ENCODE results near the gene HNRNPLL. TPM values are rescaled to one million over a fixed set of nuclear protein-coding genes. Genes with fewer than 3 reads are reported as not detected.

HNRNPLL gene
- total and polyA plus RNA-seq, 2 of the 13 experiments (the other 11 are each of a cell fraction or from before 2014, with no cell fraction given) = 49.4 to 103 TPM

- TF ChIP-seq ZBTB37 (CRISPR knock-in tag; IDR thresholded peaks at IDR 0.05) = peak; percentile 76; the same call in 1 of the 2 replicates
- TF ChIP-seq HOXA3 (CRISPR knock-in tag; IDR thresholded peaks at IDR 0.05) = 0 out of 2 replicates have a peak, but pooled peaks have one; percentile 7
- peak; percentile 77 for TF ChIP-seq ZFP91 (CRISPR knock-in tag; IDR thresholded peaks at IDR 0.05; ENCODE audit: borderline replicate concordance)
- peak; percentile 87 for TF ChIP-seq IRF2 (CRISPR knock-in tag; IDR thresholded peaks at IDR 0.05)
- peak; percentile 77 for TF ChIP-seq POGZ (CRISPR knock-in tag; IDR thresholded peaks at IDR 0.05)
- TF ChIP-seq ZNF512B (CRISPR knock-in tag; IDR thresholded peaks at IDR 0.05; ENCODE audit: borderline replicate concordance) = peak; percentile 73; the same call in 1 of the 2 replicates
- TF ChIP-seq STAT6 (CRISPR knock-in tag; IDR thresholded peaks at IDR 0.05; ENCODE audit: borderline replicate concordance) = 0 out of 2 replicates have a peak, but pooled peaks have one; percentile 7
- peak; percentile 79 for TF ChIP-seq ZNF24 (IDR thresholded peaks at IDR 0.05)
- TF ChIP-seq ZNF501 (CRISPR knock-in tag; IDR thresholded peaks at IDR 0.05) = peak; percentile 98
- peak; percentile 99; the same call in 1 of the 2 replicates for TF ChIP-seq CHD4 (IDR thresholded peaks at IDR 0.05; ENCODE audit: borderline replicate concordance, low read length)
- peak; percentile 46; the same call in 1 of the 2 replicates for TF ChIP-seq PHF21A (CRISPR knock-in tag; IDR thresholded peaks at IDR 0.05)
- TF ChIP-seq TSC22D2 (CRISPR knock-in tag; IDR thresholded peaks at IDR 0.05; ENCODE audit: borderline replicate concordance) = peak; percentile 76; the same call in 1 of the 2 replicates
- 0 out of 2 replicates have a peak, but pooled peaks have one; percentile 64 for TF ChIP-seq ARID3A (IDR thresholded peaks at IDR 0.05; ENCODE audit: low read depth, low read length)
- peak; percentile 40; the same call in 1 of the 3 replicates for TF ChIP-seq MXI1 (IDR thresholded peaks at IDR 0.05; ENCODE audit: borderline replicate concordance, low read depth, low read length)
- TF ChIP-seq ELF1 (CRISPR knock-in tag; IDR thresholded peaks at IDR 0.05) = peak; percentile 9; the same call in 1 of the 2 replicates
- TF ChIP-seq CBX1 (IDR thresholded peaks at IDR 0.05; ENCODE audit: low read depth) = peak; percentile 93
- peak; percentile 67; the same call in 1 of the 2 replicates for TF ChIP-seq ZNF317 (CRISPR knock-in tag; IDR thresholded peaks at IDR 0.05)
These were observed 918 bp upstream of the HNRNPLL start (continued) for GRCh38 chr2:38603402-38604290.
